ENCODE results near the gene SOX6.

DNA sequence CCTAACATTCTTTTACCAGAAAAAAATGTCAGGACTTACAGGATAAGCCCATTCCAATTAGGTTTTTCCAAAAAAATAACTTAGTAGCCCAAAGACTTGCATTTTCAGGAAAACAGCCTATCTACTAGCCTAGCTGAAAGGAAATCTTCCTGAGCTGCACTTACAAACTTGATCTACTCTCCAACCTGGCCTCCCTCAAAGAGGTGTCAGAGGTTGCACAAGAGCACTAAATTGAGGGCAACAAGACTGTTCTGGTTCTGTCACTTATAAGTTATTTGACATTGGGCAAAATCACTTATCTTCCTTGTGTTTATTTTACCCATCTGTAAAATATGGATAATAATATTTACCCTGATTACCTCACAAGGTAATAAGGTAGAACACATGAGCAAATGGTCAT is 7.9 kb upstream of the SOX6 start:
- TF ChIP-seq, protein P1, sequence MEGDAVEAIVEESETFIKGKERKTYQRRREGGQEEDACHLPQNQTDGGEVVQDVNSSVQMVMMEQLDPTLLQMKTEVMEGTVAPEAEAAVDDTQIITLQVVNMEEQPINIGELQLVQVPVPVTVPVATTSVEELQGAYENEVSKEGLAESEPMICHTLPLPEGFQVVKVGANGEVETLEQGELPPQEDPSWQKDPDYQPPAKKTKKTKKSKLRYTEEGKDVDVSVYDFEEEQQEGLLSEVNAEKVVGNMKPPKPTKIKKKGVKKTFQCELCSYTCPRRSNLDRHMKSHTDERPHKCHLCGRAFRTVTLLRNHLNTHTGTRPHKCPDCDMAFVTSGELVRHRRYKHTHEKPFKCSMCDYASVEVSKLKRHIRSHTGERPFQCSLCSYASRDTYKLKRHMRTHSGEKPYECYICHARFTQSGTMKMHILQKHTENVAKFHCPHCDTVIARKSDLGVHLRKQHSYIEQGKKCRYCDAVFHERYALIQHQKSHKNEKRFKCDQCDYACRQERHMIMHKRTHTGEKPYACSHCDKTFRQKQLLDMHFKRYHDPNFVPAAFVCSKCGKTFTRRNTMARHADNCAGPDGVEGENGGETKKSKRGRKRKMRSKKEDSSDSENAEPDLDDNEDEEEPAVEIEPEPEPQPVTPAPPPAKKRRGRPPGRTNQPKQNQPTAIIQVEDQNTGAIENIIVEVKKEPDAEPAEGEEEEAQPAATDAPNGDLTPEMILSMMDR (IDR thresholded peaks at IDR 0.05) = no peak
- TF ChIP-seq EP300 (IDR thresholded peaks at IDR 0.05; ENCODE audit: low read depth) = no peak
